HT-29 (cell line): Measurements from ENCODE around the gene VRK3. TPM values are rescaled to one million over a fixed set of nuclear protein-coding genes. Genes with fewer than 3 reads are reported as not detected.
"Not testable (repeated sequence)": the region's sequence is repeated elsewhere in the genome, so short reads cannot be mapped to it uniquely, and the experiment has no call there.

Experiments used
- DNase-seq: peaks from one replicate; pipeline ENCODE4 v3.0.0-alpha.2; 2015; ENCODE audit warnings: low spot score
- total RNA-seq: library from RNA; depleted of rRNA; stranded (reverse); fragments of >200 nt; shearing (Covaris generic); gene quantifications from 2 replicates; pipeline ENCODE4 v1.2.3, GENCODE V29; 2014

VRK3 gene
- total RNA-seq, 1 experiment from 2014 or later: 47.7 TPM

- no peak for DNase-seq
These were observed 67.8 kb downstream of the VRK3 start for GRCh38 chr19:49957262-49957915.

DNA sequence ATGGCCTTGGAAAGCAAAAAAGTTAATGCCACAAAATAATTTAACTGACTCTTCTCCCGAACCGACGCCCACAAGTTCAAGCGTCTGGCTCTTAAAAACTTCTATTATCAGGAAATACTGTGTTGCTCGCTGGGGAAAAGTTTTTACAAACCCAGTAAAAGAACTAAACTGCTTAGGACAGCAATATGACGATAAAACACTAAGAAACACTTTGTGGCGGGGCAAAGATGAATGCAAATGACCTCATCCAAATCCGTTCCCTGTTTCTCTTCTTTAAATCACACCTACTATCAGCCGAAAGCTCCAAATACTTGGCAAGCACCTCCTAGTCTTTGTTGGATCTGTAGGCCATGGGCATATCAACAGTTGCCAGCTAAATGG is 69.1 kb downstream of the VRK3 start:
- no peak for DNase-seq

- DNase-seq: no peak
These were observed 70.2 kb downstream of the VRK3 start for GRCh38 chr19:49954933-49955332.

DNA sequence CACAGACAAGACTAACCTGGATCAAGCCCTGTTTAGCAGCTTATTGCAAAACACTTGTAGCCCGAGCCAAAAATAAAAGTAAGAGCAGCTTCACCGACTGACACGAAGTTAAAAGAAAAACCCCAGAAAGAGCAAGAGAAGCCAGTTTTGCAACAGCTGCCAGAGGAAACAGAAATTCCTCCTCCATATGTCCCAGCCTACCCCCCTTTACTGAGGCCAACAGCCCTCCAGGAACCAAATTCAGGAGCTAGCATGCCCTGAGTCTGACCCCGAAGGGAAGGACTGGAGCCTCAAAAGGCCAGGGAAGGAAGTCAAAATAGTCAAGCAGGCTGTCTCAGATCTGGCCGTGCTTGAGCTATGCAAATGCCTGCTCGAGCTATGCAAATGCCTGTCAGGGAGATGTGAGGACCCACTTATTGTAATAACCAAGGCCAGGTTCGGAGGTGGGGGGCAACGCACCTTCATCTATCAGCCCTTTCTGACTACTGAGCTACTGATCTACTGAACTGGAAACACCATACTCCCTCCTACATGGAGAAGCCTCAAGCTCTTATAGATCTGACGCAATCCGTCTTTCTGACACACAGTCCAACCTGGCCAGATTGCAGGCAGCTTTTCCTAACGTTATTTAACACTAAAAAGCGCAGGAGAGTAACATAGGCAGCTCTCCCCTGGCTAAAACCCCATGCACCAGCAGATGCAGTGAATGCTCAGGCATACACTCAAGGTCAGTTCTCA is 70.9 kb downstream of the VRK3 start:
- DNase-seq: no peak

DNA sequence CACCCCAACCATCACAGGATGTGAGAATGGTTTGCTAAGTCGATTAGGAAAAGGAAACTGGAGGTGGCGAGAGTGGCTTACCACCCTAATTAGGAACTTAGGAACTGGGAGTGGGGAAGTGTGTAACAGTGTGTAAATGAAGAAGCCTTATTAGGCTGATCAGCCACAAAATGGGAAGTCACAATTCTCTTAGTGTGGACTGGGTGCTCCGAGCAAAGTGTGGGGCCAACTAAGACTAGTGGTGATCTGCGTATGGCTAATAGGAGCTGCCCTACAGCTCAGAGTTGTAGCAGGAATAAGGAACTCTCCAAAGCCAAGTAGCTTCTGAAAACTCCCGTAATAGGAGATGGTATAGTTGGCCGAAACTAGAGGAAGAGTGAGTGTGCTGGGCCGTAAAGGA is 71.8 kb downstream of the VRK3 start:
- no peak for DNase-seq

DNA sequence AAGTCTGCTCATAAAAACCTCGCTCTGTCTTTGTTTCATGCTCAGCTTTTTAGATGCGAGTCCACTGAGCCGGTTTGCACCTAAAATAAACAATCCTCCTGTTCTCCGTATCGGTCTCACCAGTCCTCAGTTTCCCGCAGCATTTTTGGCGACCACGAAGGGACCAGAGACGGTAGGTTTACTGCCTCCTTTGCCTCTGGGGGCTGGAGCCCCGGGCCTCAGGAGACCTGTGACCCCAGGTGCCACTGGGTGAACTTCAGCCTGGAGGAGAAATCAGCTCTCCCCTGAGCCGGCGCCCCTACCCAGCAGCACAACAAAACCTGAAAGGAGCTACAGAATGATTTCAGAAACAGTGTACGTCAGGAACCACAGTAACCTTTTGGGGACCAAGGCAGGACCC is 72.3 kb downstream of the VRK3 start:
- DNase-seq: no peak

DNA sequence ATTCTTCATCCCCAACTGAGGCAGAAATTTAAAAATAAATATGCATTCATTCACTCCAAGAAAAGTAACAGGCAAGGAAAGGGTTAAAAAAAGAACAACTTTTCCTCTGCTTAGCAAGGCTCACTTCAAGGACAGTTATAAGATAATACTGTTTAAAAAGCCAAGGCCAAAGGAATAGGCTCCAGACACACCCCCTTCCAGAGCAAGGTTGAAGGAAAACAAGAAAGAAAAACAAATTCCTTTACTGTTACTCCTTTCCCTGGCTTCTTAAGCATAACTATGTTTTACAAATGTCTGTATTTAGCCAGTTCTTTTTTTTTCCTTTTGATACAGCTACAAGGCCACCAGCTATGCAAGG is 72.7 kb downstream of the VRK3 start:
- DNase-seq: no peak

- DNase-seq: no peak
These were observed 73.2 kb downstream of the VRK3 start for GRCh38 chr19:49951806-49952478.

DNA sequence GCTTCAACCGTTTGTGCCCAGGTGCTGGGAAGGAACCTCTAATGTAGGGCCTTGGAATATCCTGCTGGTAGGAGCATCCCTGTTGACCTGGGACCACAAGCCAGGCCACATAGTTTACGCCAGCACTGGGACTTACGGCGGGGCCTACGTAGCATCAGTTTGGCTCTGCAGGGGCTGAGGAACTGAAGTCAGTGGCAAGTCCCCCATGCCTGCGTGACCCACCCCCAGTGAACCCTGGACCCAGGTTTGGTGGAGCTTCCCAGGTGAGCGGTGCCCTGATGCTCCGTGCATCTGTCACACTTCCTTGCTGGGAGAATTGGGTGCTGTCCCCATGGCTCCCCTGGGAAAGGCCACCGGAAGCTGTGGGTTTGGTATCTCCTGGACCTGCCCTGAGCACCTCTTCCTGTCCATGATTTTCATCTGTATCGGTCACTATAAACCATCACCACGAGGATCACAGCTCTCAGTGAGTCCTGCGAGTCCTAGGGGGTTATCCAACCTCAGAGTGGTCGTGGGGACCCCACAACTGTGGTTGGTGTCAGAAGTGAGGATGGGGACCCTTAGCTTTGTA is 74.1 kb downstream of the VRK3 start:
- no peak for DNase-seq

DNA sequence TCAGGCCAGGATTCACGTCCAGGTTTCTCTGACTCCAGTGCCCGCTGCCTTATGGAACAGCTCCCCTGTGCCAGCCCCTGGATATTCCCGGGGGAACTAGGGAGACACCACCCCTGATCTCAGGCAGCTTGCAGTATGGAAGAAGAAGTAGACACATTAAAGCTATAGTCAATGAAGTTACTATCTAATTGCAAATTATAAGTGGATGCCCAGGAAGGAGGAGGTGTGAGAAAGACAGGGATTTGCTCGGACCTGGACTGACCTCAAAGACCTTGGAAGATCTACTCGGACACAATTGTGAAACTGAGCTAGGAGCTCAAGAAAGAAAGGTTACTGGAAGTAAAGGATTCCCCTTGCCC is 74.6 kb downstream of the VRK3 start:
- DNase-seq: no peak

DNA sequence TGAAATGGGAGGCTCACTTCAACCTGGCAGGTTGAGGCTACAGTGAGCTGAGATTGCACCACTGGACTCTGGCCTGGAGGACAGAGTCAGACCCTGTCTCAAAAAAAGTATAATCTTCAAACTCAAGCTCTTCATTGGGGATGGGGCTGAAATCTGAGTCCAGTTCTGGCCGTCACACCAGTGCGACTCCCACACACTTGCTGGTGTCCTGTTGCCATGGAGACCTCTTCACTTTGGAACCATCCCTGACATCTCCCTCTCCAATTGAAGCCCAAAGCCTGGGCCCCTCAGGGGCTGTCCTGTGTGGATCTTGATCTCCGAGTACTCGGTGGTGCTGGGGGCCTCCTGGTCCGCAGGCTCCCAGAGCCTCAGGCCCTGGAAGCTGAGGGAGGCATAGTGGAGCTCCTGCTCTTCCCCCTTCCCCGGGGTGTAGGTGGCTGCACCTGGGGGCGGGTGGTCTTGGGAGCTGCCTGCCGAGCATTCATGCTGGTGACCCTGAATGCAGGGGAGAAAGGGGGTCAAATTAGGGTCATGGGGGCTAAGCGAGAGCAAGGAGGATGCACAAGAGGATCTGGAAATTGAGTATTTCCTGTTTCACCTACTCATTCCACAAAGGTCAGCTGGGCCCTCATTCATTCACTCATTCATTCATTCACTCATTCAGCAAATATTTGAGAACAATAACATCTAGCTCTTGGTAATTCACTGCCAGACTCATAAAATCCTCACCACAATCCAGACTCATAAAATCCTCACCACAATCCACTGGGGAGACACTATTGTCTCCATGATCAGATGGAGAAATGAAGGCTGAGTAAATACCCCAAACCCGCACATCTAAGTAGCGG is 75.2 kb downstream of the VRK3 start:
- no peak for DNase-seq

GRCh38 chr19:49946415-49946814 is 78.8 kb downstream of the VRK3 start:
- DNase-seq: no peak

DNA sequence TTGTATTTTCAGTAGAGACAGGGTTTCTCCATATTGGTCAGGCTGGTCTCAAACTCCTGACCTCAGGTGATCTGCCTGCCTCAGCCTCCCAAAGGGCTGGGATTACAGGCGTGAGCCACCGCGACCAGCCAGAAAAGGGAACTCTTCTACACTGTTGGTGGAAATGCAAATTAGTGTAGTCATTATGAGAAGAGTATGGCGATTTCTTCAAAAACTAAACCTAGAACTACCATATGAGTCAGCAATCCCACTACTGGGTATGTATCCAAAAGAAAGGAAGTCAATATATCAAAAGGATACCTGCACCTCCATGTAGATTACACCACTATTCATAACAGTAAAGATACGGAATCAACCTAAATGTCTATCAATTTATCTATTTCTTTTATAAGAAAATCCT is 80.6 kb downstream of the VRK3 start:
- DNase-seq: not testable (repeated sequence)

DNA sequence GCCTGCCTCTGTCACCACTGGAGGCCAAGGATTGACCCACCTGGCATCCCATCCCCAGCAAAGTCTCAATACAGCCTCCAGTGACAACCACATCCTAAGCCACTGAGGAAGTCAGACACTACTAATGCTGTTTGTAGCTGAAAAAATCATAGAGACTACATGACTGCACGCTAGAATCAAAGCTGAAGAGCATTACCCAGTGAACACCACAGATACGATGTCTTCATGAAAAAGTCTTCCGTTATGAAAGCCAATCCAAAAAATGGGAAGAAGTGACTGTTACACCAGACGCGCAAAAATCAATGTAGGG is 84.7 kb downstream of the VRK3 start:
- no peak for DNase-seq

GRCh38 chr19:49939721-49940481 is 85.3 kb downstream of the VRK3 start:
- DNase-seq: peak; percentile 26

- no peak for DNase-seq
These were observed 86.5 kb downstream of the VRK3 start for GRCh38 chr19:49938662-49939061.

GRCh38 chr19:49937750-49938381 is 87.3 kb downstream of the VRK3 start:
- peak; percentile 95 for DNase-seq

DNA sequence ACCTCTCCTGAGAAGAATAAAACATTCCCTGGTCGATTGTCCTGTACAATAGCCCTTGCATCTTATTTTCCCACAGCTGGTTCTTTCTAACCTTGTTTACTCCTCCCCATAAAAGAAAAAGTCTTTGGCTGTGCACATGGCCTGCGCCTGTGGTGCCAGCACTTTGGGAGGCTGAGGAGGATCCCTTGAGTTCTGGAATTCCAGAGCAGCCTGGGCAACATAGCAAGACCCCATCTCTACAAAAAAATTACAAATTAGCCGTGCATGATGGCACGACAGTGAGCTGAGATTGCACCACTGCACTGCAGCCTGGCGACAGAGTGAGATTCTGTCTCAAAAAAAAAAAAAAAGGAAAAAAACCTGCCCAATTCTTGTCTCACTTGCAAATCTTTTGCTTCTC is 88.6 kb downstream of the VRK3 start:
- no peak for DNase-seq

- DNase-seq: no peak
These were observed 91.5 kb downstream of the VRK3 start for GRCh38 chr19:49933643-49934042.

GRCh38 chr19:49932731-49933131 is 92.4 kb downstream of the VRK3 start:
- DNase-seq: no peak

- DNase-seq: no peak
These were observed 93.1 kb downstream of the VRK3 start for GRCh38 chr19:49932041-49932451.
